GM12874 (cell line): ENCODE measurements around the gene TRPV3.

ENCODE experiments used
- TF ChIP-seq, protein P1 (sequence below): IDR thresholded peaks from 2 replicates; pipeline ENCODE4 v1.5.1; 2011; ENCODE audit warnings: low read depth, mild to moderate bottlenecking, control low read depth, low read length, moderate library complexity; ENCODE audit not compliant: insufficient read depth

TRPV3 gene

DNA sequence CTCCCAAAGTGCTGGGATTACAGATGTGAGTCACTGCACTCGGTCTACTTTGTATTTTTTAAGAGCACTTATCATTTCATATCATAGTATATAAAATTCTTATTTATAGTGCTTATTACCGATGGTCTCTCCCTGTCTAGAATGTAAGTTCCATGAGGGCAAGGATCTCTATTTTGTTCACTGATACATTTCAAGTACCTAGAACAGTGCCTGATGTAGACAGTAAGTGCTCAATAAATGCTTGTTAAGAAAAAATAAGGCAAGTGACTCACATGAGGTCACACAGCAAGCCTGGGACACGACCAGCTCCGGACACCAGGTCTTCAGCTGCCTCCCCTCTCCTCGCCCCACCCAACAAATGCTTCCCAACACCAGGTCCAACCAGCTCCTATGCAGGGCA is 23.9 kb downstream of the TRPV3 start:
- TF ChIP-seq, protein P1, sequence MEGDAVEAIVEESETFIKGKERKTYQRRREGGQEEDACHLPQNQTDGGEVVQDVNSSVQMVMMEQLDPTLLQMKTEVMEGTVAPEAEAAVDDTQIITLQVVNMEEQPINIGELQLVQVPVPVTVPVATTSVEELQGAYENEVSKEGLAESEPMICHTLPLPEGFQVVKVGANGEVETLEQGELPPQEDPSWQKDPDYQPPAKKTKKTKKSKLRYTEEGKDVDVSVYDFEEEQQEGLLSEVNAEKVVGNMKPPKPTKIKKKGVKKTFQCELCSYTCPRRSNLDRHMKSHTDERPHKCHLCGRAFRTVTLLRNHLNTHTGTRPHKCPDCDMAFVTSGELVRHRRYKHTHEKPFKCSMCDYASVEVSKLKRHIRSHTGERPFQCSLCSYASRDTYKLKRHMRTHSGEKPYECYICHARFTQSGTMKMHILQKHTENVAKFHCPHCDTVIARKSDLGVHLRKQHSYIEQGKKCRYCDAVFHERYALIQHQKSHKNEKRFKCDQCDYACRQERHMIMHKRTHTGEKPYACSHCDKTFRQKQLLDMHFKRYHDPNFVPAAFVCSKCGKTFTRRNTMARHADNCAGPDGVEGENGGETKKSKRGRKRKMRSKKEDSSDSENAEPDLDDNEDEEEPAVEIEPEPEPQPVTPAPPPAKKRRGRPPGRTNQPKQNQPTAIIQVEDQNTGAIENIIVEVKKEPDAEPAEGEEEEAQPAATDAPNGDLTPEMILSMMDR: no peak

DNA sequence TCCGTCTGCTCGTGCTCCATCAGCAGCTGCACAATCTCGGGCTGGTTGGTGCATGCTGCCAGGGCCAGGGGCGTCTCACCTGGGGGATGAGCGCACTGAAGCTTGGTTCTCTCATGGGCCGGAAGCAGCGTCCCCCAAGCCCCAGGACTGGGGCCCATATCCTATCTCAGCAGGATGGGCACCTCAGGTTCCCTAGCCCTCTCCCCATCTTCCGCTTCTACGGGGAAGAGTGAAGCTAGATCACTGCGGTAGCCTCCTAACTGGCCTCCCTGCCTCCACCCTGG is 24.8 kb downstream of the TRPV3 start:
- TF ChIP-seq, protein P1: no peak

DNA sequence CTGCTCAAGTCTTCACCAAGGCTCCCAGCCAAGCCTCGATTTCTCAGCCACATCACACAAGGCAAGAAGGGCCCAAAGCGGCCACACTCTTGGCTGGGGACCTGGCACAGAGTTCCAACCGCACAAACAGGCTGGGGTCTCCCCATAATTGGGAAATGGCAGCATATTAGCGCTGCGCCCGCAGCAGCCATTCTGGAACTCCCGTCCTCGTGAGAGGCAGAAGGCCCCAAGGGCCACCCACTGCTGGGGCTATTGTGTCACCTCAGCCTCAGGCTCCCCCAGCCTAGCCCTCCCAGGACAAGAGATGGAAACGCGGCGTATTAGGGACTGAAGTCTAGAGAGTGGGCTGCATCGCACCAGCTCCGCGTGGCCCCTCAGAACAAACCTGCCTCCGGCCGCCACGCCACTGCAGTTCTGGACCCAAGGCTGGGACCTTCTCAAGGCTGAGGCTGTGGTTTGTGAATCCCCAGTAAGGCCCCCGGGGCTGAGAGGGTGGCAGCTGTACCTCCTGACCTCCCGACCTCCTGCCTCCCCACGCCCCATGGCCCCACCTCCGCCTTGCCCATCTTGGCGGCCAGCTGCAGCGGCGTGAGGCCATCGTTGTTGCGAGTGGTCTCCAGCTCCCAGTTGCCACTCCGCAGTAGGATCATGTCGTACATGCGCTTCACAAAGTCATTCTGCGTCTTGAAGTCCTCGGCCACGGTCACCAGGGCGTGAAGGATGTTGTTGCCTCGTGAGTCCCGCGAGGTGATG is 25.3 kb downstream of the TRPV3 start:
- TF ChIP-seq, protein P1: no peak

DNA sequence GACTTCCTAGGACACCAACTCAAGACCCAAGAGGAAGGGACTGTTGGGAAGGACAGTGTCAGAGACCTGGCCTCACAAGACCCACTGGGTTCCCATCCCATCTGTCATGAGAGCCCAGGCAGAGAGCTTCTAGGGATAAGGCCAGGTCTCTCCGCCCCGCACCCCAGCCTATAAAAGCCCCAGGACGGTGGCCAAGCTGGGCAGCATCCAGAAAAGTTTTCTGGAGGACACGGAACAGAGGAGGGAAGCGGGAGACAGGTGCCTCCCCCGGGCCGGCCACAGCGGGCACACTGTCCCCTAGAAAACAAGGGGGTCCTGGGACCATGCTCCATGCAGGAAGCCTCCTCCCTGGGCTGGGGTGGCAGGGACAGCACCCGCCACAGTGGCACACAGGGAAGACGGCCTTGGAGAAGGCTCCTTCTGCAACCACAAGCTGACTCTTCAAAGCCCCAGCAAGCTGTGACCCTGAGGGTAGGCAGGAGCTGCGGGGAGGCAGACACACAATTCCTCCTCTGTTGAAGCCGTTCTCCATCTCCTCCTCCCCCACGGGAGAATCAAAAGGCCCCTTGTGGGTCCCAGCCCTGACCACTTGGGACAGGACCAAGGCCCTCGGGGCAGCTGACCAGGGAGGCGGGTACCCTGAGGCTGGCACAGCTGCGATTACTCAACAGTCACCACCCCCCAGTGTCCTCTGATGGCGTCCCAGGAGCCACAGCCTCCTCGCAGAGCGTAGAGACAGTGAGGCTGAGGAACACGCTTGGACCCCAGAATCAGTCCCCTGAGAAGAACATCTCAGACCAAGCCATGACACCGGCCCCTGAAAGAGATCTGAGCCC is 26.1 kb downstream of the TRPV3 start:
- TF ChIP-seq, protein P1: no peak

DNA sequence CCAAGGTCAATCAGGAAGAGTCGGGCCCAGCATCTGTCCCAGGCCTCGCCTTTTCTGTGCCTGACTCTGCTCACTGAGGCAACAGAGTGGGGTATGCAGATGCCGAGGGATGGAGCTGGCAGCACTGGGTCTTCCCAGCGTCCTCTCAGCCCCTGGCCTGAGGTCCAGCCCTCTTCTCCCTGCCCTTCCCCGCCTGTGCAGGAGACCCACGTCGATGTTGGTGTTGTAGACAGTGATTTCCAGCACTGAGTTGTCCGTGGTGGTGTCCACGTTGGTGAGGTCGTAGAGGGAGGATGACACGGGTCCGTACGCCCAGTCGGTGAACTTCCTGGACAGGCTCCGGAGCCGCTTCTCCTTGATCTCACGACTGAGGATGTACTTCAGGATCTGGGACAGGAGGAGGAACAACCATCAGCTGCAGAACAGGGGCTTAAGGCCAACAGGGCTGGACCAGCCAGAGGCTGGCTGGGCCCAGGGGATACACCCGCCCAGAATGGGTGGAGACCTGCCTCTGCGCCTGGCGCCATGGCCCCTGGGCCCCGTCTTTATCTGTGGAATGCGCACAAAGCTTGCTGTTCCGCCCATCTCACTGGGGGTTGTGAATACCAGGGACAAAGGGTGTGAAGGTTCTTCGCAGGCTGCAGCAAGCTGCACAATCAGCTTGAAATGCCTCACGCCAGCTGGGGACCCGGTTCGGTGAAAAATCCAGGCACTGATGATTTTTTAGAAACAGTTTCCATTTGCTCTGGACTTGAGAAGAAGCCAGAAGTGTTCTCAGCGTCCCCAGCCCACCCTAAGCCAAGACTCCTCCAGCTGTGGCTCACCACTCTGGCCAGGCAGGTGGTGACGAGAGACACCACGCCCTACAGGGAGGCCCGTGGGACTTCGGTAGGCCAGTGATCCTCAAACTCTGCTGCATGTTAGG is 27.5 kb downstream of the TRPV3 start:
- TF ChIP-seq, protein P1: no peak

DNA sequence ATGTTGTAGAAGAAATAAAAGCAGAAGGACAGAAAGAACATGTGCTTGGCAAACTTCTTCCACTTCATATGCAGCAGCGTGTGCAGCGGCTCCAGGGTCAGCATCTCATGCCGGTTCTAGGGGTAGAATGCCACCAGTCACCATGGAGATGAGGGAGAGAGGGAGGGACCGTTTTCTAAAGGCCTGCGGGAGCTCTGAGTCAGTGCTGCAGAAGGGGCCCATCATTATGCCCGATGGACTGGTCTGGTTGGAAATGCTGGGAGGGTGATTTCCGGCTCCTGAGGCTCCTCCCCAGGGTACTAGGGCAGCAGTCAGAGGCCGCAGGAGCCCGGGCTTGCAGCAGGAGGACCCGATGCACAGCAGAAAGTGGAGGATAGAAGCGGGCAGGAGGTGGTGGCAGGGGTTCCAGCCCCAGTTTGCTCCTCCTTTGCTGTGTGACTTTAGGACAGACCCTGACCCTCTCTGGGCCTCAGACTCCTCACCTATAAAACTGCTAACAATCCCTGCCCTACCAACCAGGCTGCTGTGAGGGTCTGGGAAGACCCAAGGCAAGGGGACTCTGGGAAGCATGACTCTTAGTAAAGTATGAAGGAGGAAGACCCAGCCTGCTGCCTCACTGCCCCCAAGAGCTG is 28.6 kb downstream of the TRPV3 start:
- TF ChIP-seq, protein P1: no peak
